Loucy (cell line): ENCODE measurements around the gene DLX3.

Source experiments
- EZH2phosphoT487 ChIP-seq: fragments of 200-600 bp; IDR thresholded peaks from 2 replicates; pipeline ENCODE4 v1.6.1; 2018; ENCODE audit warnings: antibody characterized with exemption, mild to moderate bottlenecking, moderate library complexity, borderline replicate concordance
- TF ChIP-seq, protein P1 (sequence below): fragments of 200-600 bp; sonication (generic); conservative IDR thresholded peaks from 2 replicates; pipeline ENCODE4 v1.5.1; 2014; ENCODE audit warnings: mild to moderate bottlenecking, antibody characterized with exemption, low read length

- TF ChIP-seq, protein P1, sequence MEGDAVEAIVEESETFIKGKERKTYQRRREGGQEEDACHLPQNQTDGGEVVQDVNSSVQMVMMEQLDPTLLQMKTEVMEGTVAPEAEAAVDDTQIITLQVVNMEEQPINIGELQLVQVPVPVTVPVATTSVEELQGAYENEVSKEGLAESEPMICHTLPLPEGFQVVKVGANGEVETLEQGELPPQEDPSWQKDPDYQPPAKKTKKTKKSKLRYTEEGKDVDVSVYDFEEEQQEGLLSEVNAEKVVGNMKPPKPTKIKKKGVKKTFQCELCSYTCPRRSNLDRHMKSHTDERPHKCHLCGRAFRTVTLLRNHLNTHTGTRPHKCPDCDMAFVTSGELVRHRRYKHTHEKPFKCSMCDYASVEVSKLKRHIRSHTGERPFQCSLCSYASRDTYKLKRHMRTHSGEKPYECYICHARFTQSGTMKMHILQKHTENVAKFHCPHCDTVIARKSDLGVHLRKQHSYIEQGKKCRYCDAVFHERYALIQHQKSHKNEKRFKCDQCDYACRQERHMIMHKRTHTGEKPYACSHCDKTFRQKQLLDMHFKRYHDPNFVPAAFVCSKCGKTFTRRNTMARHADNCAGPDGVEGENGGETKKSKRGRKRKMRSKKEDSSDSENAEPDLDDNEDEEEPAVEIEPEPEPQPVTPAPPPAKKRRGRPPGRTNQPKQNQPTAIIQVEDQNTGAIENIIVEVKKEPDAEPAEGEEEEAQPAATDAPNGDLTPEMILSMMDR: no peak
- TF ChIP-seq EZH2phosphoT487: no peak
Measured at GRCh38 chr17:49941427-49941826, 53.6 kb downstream of the DLX3 start.
